ENCODE measurements around the gene SMIM1. TPM values are rescaled to one million over a fixed set of nuclear protein-coding genes. Genes with fewer than 3 reads are reported as not detected.

SMIM1 gene
- total and polyA plus RNA-seq, 7 donors: 0.57 to 2.1 (median 1.3) TPM

DNA sequence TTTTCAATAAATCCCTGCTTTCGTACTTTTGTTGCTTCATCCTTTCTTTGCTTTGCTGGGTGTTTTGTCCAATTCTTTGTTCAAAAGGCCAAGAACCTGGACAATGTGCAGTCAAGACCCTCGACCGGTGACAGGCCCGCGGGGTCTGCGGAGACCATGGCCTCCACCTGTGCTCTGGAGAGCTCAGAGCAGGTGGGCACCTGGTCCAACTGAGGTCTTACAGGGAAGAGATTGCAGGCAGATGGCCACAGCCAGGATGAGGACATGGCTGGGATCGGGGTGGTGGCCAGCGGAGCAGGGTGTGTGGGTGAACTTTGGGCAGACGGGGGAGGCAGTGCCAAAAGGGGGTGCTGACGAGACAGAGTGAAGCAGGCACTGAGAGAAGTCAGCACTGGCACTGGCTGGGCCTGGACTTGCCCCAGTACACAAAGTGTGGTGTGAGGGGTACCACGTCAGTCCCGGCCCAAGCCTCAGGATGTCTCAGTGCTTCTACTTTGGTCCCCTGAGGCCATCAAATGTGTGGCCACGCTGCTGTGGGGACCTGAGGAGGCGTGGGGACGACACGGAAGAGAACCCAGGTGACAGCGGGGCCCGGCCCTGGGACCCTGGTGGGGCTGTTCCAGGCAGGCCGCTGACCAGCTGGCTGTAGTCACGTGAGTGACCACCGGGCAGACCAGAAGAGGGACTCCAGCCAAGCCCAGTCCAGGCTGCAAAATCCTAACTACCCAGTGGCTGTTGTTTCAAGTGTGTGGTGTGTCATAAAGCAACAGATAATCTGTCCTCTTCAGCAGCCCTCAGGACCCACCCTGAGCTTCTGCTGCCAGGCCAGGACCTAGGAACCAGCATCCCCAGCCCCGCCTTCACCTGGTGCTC is 30.7 kb upstream of the SMIM1 start:
- peaks cover 18% of the 10 kb centered on the region for H3K4me1 ChIP-seq
- WGBS, 3 donors: 81 to 86% (median 82%) methylated on average over 21 to 22 of the region's 22 CpGs
- intact Hi-C loops (cut with DNase I): no loop called here
- ATAC-seq (no peak), DNase-seq (no peak)
- peaks cover 2 to 57% of the 10 kb centered on the region in 2 donors for H3K36me3 ChIP-seq (ENCODE audit: insufficient read depth in 1 of 2, low read depth in 1 of 2)
- H3K27me3 ChIP-seq (ENCODE audit: insufficient read depth in 3 of 3, low read length in 2 of 3): no peaks in the 10 kb centered on the region
- H3K27ac ChIP-seq: no peak overlapping the region
- H3K9me3 ChIP-seq: no peaks in the 10 kb centered on the region
- no peak overlapping the region for H3K4me3 ChIP-seq
- TF ChIP-seq, protein P1, sequence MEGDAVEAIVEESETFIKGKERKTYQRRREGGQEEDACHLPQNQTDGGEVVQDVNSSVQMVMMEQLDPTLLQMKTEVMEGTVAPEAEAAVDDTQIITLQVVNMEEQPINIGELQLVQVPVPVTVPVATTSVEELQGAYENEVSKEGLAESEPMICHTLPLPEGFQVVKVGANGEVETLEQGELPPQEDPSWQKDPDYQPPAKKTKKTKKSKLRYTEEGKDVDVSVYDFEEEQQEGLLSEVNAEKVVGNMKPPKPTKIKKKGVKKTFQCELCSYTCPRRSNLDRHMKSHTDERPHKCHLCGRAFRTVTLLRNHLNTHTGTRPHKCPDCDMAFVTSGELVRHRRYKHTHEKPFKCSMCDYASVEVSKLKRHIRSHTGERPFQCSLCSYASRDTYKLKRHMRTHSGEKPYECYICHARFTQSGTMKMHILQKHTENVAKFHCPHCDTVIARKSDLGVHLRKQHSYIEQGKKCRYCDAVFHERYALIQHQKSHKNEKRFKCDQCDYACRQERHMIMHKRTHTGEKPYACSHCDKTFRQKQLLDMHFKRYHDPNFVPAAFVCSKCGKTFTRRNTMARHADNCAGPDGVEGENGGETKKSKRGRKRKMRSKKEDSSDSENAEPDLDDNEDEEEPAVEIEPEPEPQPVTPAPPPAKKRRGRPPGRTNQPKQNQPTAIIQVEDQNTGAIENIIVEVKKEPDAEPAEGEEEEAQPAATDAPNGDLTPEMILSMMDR (IDR thresholded peaks at IDR 0.05): no peak

DNA sequence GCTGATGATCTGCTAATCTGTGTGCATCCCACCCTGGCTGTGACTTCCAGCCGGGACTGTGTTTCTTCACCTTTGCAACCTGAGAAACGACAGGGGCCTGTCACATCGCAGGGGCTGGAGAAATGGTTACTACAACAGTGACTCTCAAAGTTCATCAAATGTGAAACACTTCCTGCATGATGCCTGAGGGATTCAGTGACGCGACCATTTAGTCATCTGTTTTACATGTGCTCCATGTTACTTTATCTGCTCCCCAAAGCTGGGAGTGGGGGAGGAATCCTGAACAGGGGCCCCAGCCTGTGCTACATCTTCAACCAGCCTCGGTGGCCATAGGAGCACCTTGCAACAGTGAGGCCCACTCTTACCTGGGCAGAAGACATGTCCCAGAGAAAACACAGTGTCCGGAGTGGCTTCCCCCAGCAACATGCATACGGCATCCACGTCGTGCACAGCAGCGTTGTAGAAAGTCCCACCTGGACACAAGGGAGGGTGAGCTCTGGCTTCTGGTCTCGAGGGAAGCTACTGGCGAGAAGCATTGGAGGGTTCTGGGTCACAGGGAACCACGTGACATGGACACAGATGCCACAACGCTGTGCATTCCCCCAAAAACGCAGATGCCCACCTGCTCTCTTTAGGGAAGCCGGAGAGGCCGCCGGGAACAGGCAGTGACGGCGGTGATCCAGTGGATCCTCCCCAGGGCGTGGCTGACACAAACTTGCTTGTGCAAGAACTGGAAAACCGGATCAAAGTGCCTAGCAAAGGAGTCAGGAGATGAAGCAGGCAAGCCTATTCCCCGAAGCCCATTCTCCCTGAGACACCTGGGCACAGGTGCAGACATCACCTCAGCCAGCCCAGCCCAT is 29.9 kb upstream of the SMIM1 start:
- H3K27me3 ChIP-seq (ENCODE audit: insufficient read depth in 3 of 3, low read length in 2 of 3): no peaks in the 10 kb centered on the region
- H3K4me3 ChIP-seq: no peak overlapping the region
- TF ChIP-seq, protein P1 (IDR thresholded peaks at IDR 0.05): no peak
- H3K9me3 ChIP-seq: no peaks in the 10 kb centered on the region
- no peak overlapping the region for H3K27ac ChIP-seq
- peaks cover 2 to 48% of the 10 kb centered on the region in 2 donors for H3K36me3 ChIP-seq (ENCODE audit: insufficient read depth in 1 of 2, low read depth in 1 of 2)
- no peak for ATAC-seq
- intact Hi-C loops (cut with DNase I): no loop called here
- peaks cover 19% of the 10 kb centered on the region for H3K4me1 ChIP-seq
- WGBS, 3 donors: 82 to 87% (median 85%) methylated on average over 24 of the region's 24 CpGs
- DNase-seq: peak in 1 of 2 donors; percentile 36

DNA sequence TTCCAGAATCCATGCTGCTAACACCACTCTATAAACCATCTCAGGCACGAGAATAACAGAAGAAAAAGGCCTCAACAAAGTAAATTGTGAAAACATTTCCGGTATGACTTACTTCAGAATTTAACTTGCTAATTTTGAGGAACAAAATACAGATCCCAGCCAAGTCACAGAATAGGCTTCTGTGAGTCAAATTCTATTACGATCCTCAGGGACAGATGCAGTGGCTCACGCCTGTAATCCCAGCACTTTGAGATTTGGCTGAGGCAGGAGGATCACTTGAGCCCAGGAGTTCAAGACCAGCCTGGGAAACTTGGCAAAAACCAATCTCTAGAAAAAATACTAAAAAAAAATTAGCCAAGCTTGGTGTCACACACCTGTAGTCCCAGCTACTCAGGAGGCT is 29.1 kb upstream of the SMIM1 start:
- H3K27me3 ChIP-seq (ENCODE audit: insufficient read depth in 3 of 3, low read length in 2 of 3): no peaks in the 10 kb centered on the region
- intact Hi-C loops (cut with DNase I): no loop called here
- no peak overlapping the region for H3K27ac ChIP-seq
- no peak overlapping the region for H3K4me3 ChIP-seq
- peaks cover 22% of the 10 kb centered on the region for H3K4me1 ChIP-seq
- H3K36me3 ChIP-seq (ENCODE audit: insufficient read depth in 1 of 2, low read depth in 1 of 2): peaks cover 2 to 40% of the 10 kb centered on the region in 2 donors
- ATAC-seq (no peak), DNase-seq (no peak)
- WGBS, 3 donors: 44 to 65% (median 49%) methylated on average over 4 of the region's 4 CpGs
- TF ChIP-seq, protein P1 (IDR thresholded peaks at IDR 0.05): no peak
- no peaks in the 10 kb centered on the region for H3K9me3 ChIP-seq

DNA sequence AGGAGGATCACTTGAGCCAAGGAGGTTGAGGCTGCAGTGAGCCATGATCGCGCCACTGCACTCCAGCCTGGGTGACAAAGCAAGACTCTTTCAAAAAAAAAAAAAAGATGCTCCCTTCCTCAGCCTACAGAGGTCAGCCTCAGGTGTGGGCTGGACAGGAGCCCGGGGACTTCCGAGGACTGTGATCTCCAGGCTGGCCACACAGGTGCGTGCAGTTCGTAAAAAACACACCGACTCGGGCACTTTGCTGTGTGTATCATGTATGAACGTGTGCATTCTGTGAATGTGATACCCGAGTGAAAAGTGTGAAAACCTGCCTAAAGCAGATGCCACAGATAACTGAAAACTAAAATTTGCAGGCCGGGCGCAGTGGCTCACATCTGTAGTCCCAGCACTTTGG is 28.7 kb upstream of the SMIM1 start:
- Histone ChIP-seq H3K4me1 (peaks cover 22% of the 10 kb centered on the region), H3K27me3 (ENCODE audit: insufficient read depth in 3 of 3, low read length in 2 of 3) (no peaks in the 10 kb centered on the region), H3K4me3 (no peak overlapping the region), H3K27ac (no peak overlapping the region), H3K36me3 (ENCODE audit: insufficient read depth in 1 of 2, low read depth in 1 of 2) (peaks cover under 1 to 36% of the 10 kb centered on the region in 2 donors), H3K9me3 (no peaks in the 10 kb centered on the region)
- WGBS, 3 donors: 92 to 96% (median 94%) methylated on average over 12 of the region's 12 CpGs
- DNase-seq (peak in 1 of 2 donors; percentile 22), ATAC-seq (no peak)
- TF ChIP-seq, protein P1 (IDR thresholded peaks at IDR 0.05): no peak
- intact Hi-C loops (cut with DNase I): no loop called here
